Brain pericyte (primary cell): ENCODE measurements around the gene CTSA.
"Not testable (repeated sequence)": the region's sequence is repeated elsewhere in the genome, so short reads cannot be mapped to it uniquely, and the experiment has no call there.

ENCODE experiments used
- DNase-seq: peaks from one replicate; pipeline ENCODE4 v3.0.0-alpha.2; 2012; ENCODE audit warnings: low read depth, low spot score

CTSA gene

DNA sequence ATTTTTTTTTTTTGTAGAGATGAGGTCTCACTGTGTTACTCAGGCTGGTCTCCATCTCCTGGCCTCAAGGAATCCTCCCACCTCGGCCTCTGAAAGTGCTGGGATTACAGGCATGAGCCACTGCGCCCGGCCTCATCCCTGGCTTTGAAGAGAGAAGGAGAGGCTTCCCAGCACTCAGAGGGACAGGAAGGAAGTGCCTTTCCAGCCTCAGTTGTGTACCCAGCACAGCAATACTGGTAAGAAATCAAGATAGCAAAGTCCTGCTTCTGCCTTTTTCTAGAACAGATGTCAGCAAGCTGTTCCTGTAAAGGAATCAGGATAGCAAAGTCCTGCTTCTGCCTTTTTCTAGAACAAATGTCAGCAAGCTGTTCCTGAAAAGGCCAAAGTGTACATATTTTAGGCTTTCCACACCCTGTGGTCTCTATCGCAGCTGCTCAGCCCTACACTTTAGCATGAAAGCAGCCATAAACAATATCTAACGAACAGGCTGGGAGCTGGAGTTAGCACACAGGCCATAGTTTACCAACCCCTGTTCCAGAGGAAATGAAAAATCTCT, 27.1 kb downstream of the CTSA start:
- DNase-seq: no peak

DNA sequence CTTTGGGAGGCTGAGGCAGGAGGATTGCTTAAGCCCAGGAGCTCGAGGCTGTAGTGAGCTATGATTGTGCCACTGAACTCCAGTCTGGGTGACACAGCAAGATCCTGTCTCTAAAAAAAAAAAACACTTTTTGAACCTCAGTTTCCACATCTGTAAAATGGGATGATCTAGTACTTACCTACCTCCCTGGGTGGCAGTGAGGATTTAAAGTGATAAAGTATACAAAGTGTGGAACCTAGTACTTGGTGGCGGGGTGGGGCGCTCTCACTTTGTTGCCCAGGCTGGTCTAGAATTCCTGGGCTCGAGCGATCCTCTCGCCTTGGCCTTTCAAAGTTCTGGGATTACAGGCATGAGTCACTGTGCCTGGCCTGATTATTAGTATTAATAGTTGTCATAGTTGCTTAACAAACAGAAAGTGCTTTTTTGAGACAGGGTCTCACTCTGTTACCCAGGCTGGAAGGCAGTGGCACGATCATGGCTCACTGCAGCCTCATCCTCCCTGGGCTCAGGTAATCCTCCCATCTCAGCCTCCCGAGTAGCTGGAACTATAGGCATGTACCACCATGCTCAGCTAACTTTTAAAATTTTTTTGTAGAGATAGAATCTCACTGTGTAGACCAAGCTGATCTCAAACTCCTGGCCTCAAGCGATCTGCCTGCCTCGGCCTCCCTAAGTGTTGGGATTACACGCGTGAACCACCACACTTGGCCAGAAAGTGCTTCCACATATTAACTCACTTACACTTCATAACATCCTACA, 27.8 kb downstream of the CTSA start:
- no peak for DNase-seq

DNA sequence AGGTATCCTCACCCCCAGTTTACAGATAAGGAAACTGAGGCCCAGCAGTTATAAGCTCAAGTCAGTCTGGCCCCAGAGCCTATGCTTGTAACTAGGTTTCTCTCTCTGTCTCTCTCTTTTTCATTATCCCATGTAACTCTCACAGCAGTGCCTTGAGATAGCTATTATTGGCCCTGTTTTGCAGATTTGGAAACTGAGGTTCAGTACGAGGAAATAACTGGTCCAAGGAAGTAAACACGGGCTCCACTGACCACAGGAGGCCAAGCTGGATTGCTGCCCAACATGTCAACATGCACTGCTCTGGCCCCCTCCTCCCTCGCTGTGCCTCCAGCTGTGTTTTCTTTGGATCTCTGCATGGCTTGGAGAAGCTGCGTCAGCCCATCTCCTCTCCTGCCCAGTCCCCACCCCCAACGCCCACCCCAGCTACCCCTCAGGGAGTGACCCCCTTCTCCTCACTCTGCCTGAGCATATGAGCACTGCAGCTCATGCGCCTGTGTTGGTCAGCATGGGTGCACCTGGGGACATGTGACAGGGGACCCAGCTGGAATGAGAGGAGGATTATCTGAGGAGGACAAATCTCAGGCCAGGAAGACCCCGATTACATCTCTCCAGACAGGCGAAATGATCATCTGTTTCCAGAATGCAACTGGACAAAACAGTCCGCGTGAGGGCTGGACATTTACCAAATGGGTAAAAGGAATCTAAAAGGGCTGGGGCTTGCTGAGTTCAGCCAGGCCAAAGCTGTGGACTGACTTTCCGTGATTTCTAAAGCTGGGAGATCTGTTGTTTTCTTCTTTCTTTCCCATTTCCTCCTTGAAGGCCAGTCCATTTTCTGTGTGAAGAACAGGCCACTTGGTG, 28.6 kb downstream of the CTSA start:
- peak; percentile 96 for DNase-seq

DNA sequence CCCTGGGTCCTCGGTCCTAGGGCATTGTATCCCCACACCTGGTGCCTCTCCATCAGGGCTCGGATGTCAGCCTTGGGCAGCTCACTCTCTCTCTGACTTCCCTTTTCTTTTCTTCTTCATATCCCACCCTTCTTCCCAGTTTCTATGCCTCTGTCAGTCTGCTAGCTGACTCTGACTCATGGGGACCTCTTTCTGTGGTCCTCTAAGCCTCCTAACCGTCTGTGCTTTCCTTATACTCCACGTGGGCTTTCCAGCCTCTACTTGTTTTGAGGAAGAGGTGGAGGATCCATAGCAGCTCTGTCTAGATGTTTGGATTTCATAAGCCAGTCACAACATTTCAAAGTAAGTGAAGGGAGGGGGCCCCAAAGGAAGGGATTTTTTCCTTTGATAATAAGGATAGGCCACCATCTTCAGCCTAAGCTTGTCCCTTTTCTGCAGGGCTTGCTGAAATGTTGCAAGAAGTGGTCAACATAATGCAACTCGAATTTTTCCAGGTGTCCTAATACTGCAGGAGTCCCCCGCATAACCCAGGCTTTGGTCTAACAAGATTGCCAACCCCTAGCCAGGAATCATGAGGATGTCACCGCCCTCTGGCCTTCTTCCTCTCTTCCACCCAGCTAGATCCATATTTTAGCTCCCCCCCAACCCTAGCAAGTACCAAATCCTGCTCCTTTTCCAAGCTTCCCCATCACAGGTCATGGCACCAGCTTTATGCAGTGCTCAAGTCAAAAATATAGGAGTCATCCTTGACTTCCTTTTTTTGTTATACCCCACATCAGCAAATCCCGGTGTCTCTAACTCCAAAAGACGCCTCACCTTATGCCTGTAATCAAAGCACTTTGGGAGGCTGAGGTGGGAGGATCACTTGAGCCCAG, 29.6 kb downstream of the CTSA start:
- no peak for DNase-seq

DNA sequence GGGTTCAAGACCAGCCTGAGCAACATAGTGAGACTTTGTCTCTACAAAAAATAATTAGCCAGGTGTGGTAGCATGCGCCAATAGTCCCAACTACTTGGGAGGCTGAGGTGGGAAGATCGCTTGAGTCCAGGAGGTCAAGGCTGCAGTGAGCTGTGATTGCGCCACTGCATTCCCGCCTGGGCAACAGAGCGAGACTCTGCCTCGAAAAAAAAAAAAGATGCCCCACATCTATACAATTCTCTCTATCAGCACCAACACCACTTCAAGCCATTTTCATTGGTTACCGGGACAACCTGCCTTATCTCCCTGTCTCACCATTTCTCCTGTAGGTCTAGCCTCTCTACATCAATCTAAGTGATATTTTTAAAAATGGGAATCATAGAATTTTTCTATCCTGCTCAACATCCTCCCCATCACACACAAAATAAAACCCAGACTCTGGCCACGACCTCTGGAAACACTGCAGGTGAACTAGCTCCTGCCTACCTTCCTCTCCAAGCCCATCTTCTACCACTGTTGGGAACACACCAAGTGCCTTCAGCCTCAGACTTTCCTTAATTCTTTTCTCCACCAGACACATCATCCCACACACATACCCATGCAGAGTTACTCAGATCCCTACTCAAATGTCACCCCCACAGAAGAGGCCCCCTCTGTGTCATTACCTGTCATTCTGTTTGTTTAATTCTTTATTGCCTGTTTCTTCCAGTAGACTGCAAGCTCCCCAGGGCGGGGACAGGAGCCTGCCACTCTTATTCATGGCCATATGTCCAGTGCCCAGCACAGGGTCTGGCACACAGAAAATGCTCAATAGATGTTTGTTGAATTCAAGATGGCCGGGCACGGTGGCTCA, 30.4 kb downstream of the CTSA start:
- DNase-seq: no peak

DNA sequence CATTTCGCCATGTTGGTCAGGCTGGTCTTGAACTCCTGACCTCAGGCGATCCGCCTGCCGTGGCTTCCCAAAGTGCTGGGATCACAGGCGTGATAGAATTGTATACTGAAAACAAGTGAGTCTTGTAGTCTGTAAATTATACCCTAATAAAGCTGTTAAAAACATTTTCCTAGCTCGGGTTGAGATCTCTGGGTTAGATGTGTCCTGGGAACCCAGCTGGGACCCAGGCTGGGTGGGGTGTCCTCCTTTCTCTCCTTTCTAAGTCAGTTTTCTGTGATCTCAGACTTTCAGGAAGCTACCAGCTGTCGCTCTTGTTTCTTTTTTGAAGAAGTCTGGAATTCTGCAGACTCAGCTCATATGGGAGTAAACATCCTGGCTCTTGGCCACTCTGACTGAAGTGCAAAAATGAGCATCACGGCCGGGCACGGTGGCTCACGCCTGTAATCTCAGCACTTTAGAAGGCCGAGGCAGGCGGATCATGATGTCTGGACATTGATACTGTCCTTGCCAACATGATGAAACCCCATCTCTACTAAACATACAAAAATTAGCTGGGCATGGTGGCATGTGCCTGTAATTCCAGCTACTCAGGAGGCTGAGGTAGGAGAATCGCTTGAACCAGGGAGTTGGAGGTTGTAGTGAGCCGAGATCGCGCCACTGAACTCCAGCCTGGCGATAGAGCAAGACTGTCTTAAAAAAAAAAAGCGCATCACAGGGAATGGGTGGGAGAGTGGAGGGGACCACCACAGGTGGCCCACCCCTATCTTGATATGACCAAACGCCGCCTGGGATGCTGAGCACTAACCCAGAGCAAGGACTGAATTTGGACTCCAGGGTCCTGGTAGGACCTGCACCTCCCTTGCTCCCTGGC, 33.5 kb downstream of the CTSA start:
- DNase-seq: no peak

DNA sequence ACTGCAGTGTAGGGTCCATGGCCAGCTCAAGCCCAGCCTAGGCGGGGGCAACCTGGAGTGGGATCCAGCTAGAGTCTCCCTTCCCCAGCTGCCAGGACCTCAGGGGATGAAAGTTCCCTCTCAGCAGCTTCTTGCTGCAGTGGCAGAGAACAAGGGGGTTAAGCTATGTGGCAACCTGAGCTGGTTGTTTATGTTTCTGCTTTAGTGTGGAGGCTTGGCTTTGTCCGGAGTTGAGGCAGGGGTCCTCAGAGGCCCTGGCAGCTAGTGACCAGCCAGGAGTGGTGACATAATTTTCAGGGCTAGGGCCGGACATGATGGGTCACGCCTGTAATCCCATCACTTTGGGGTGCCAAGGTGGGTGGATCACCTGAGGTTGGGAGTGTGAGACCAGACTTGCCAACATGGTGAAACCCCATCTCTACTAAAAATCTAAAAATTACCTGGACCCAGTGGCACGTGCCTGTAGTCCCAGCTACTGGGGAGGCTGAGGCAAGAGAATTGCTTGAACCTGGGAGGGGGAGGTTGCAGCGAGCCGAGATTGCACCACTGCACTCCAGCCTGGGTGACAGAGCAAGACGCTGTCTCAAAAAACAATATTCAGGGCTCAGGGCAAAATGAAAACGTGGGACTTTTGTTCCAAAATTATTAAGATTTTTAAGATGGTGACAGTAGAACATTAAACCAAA, 34.8 kb downstream of the CTSA start:
- no peak for DNase-seq

DNA sequence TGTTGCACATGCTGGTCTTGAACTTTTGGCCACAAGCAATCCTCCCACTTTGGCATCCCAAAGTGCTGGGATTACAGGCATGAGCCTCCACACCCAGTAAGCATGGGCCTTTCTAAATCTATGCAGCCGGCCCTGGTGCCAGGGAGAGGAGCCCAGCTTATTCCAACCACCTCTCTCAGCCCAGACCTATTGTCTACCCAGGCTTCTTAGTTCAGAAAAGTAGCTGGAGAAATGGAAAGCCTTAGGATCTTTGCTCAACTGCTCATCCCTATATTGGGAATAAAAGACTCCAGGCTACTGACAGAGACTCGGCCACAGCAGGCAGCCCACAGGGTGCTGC, 35.6 kb downstream of the CTSA start:
- no peak for DNase-seq

DNA sequence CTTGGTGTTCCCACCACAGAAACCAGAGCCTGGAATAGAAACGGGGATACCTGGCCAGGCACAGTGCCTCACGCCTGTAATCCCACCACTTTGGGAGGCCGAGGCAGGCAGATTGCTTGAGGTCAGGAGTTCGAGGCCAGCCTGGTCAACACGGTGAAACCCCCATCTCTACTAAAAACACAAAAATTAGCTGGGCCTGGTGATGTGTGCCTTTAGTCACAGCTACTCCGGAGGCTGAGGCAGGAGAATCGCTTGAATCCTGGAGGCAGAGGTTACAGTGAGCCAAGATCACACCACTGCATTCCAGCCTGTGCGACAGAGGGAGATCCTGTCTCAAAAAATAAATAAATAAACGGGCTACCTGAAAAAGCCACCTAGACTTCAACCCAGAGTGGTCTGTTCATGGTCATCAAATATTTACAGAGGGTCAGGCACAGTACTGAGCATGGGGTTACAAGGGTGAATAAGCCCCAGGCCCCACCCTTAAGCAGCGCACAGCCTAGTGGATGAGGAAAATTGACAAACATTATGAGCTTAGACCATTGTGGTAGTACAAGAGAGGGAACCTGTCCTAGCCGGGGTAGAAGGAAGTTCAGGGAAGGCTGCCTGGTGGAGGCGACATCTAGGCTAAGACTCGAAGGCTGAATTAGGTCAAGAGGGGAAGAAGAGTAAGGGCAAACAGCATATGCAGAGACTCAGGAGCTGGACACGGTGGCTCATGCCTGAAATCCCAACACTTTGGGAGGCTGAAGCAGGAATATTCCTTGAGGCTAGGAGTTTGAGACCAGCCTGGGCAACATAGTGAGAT, 36.1 kb downstream of the CTSA start:
- no peak for DNase-seq

DNA sequence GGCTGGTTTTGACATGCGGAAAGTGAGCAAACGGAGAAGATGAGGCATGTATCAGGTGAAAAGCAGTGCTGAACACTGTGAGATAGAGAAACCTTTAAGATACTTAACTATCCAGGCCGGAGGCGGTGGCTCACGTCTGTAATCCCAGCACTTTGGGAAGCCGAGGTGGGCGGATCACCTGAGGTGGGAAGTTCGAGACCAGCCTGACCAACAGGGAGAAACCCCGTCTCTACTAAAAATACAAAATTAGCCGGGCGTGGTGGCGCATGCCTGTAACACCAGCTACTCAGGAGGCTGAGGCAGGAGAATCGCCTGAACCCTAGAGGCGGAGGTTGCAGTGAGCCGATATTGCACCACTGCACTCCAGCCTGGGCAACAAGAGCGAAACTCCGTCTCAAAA, 40.5 kb downstream of the CTSA start:
- not testable (repeated sequence) for DNase-seq

DNA sequence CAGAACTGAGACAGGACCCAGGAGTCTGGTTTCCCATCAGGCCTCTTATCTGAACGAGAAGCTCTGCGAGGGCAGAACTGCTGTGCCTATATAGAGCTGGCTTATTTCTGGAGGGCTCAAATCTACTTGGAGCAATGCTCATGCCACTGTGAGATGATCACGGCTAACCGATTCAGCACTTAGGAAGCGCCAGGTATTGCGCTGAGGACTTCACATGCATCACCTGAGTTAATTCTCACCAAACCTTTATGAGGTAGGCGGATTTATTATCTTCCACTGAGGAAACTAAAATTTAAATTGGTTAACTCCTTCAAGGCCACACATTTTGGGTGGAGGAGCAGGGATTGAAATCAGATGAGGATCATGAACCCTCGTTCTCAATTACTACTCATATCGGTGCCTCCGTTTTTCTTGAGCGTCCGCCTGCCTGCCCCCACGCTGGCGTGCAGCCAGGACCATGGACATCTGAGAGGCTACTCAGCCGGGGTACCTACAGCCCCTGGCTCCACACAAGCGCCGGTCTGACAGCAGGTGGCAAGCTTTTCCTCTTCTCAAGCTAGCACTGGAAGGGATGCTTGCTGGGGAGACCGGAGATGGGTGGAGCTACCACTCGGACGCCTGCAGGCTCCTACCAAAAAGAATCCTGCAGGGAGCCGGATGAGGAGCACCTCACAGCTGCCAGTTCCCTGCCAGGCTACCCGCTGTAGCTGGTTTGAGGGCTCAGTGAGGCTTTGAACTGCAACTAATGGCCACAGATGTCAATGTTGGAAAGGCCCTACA, 42.3 kb downstream of the CTSA start:
- peak; percentile 67 for DNase-seq

DNA sequence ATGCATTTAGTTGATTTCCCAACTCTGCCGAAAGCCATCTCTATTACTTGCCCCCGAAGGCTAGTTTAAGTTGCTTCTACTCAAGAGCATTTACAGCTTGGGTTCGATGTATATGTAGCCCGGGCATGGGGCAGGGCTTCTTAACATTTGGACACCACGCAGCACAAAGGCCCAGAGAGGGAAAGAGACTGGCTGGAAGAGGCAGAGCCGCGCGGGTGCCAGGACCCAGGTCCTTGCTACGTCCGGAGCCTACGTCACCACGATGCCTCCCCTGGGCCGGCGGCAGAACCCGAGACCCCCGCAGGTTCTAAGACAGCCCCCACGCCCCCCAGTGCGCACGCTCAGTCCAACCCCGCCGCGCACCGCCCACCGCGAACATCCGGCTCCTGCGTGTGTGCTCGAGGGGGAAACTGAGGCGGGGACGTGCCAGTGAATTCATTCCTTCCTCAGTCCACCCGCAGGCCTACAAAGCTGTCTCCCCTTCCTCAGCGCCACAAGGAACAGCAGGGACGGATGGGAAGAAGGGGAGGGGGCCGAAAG, 43.0 kb downstream of the CTSA start:
- no peak for DNase-seq

DNA sequence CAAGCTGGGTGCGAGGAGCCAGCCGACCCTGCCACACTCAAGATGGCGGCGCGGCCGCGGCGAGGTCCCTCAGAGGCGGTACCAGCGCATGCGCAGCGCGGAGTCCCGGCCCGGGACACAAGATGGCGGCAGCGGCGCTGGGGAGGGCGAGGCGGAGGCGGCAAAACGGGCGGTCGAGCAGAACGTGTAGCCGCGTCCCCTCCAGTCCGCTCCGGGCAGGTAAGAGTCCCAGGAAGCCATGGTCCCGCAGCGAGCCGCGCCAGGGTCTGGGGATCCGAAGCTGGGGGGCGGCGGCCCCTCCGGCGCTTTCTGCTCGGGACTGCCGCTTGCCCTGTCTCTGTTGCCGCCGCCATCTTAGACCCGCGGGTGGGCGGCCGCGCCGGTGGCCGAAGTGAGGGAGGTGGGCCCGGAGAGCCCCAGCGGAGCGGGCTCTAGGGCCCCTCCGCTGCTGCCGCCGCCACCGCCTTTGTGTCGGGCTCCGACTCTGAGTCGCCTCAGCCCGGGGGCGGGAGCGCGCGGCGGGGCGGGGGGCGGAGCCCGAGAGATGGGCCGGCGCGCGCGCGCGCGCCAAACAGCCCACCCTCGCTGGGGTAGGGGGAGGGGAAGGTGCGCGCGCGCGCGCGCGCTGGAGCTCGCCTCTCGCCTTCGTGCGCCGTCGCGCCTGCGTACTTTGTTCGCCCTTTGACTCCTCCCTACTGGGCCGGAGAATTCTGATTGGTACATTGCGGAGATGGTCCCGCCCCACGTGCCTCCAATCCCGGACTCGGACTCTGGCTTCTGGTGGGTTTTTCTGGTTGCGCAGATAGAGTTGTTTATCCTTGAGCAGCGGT, 43.7 kb downstream of the CTSA start, which contains the start of gene PCIF1:
Gene PCIF1, plus strand, starts transcription at position 98 of the 830 bp plus-strand sequence. CDS start 4,317 bp downstream, outside the sequence.
- peak; percentile 96 for DNase-seq

DNA sequence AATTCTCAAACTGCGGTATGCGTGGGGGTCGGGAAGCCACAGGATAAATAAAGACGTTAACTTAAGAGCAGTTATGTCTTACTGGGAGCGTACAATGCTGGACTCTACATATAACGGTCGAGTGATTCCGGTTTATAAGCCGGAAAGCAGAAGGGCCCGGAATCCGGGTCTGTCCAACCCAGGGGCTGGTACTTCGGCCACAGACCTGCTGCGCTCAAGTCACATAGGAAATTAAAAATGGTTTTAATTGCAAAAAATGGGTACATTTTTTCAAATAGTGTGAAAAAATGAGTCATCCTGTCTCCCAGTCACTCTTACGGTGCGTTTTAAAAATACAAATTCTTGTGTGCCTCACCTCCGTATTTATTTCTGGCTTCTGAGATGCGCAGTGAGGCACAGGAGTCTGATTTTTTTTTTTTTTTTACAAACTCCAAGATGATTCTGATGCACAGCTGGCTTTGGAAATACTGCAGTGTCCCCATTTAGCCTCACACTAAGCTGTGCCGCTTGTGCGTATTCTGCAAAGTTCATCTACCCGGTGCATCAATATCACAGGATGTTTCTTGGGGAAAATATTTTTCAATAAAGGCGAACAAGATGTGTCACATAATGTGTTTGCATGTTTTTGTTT, 44.4 kb downstream of the CTSA start:
- no peak for DNase-seq

DNA sequence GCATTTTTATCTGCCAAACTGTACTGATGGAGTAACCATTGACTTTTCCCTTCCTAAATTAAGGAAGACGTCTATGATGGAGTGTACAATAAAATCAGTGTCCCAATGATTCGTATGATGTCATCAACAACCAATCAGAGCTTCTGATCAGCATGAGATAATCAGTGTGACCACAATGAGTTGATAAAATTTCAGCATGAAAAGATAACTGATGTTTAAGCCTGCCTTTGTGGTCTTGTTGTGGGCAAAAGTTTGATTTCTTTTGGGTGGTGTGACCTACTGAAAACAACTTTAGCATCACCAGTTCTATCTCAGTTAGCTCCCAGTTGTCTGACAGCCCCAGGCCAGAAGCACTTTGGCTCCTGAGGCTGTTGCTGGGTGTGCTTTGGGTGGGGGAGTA, 46.6 kb downstream of the CTSA start:
- no peak for DNase-seq
